ENCODE measurements around the gene AHI1. TPM values are rescaled to one million over a fixed set of nuclear protein-coding genes. Genes with fewer than 3 reads are reported as not detected.

The AHI1 gene
- total RNA-seq, 4 donors from 2014 or later, result 17.3 to 50.4 (median 24.5) TPM

DNA sequence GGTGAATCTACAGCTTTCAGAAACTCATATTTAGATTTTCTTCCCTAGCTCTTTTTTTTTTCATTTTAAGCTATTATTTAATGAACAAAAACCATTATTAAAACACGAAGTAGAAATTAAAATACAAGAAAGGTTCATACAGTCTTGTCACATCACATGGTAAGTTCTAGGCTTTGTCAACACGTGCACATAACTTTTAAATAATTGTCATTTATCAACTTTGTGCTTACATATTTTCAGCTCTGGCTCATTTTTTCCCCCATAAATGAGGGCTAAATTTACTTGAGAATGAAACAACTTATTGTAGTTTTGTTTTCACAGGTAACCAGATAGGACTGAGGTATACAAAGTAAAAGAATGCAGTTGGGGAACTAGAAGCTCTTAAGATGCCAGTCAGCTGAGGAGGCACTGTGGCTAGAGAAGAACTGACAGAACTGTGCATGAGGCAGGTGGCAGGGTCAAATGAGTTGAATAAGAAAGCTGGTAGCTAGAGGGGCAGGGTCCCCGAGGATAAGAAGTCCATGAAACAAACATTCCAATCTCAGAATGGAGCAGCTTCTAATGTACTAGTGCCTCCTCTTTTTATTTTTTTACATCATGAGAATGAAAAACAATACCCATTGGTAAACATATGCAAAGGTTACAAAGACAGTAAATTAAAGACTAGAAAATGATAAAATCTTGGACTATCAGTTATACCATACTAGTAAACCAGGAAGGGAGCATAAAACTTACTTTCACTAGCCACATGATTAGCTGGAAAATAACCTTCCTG, 174.9 kb downstream of the AHI1 start:
- TF ChIP-seq, protein P1, sequence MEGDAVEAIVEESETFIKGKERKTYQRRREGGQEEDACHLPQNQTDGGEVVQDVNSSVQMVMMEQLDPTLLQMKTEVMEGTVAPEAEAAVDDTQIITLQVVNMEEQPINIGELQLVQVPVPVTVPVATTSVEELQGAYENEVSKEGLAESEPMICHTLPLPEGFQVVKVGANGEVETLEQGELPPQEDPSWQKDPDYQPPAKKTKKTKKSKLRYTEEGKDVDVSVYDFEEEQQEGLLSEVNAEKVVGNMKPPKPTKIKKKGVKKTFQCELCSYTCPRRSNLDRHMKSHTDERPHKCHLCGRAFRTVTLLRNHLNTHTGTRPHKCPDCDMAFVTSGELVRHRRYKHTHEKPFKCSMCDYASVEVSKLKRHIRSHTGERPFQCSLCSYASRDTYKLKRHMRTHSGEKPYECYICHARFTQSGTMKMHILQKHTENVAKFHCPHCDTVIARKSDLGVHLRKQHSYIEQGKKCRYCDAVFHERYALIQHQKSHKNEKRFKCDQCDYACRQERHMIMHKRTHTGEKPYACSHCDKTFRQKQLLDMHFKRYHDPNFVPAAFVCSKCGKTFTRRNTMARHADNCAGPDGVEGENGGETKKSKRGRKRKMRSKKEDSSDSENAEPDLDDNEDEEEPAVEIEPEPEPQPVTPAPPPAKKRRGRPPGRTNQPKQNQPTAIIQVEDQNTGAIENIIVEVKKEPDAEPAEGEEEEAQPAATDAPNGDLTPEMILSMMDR (IDR thresholded peaks at IDR 0.05; ENCODE audit: low read depth), result no peak

DNA sequence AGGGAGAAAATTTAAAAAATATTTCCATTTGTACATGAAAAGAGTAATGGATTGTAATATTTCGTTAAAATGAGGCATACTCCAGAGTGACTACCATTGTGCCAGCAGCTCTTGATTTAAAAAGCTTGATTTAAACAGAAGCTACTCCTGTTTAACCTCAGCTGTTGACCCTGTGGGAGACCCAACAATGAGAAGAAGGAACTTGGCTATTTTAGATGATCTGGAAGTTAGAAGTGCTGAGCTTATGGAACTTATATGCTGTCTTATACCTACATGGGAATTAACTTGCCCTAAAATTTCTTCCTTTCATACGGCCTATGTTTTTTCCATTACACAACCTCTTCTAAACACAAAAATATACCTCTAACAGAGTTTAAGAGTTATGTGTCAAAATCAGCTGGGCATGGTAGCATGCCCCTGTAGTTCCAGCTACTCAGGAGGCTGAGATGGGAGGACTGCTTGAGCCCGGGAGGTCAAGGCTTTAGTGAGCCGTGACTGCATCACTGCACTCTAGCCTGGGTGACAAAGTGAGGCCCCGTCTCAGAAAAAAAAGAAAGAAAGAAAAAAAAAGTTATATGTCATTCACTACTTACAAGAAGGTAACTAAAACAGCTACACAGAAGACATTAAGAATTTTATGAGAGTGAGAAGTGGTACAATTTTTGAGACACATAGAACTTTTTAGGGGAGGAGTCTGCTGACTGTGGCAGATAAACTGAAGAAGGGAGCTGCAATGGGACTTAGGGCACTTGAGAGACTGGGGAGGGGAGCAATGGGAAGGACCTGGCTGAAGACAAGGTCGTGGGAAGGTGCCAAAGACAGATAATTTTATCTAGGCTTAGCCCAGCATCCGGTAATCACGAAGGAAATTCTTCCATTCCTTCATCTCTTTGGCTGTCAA, 176.6 kb downstream of the AHI1 start:
- TF ChIP-seq, protein P1 (IDR thresholded peaks at IDR 0.05; ENCODE audit: low read depth), result no peak

DNA sequence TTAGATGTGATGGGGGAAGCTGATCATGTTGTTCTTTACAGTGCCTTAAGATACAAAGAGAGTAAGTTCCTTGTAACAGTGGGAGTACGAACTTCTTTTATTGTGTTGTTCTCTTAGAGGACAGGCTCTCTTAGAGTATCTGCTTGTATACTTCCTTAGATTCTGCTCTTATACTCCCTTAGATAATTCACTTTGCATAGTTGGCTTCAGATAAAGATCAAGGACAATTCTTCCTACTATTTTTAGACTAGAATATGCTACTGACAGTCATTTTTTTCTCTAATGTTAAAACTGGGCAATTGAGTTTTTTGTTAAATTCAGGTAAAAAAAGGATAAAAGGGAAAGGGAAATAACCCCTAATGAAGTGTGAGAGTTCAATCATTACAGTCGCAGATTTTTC, 177.7 kb downstream of the AHI1 start:
- TF ChIP-seq, protein P1 (IDR thresholded peaks at IDR 0.05; ENCODE audit: low read depth), result no peak

DNA sequence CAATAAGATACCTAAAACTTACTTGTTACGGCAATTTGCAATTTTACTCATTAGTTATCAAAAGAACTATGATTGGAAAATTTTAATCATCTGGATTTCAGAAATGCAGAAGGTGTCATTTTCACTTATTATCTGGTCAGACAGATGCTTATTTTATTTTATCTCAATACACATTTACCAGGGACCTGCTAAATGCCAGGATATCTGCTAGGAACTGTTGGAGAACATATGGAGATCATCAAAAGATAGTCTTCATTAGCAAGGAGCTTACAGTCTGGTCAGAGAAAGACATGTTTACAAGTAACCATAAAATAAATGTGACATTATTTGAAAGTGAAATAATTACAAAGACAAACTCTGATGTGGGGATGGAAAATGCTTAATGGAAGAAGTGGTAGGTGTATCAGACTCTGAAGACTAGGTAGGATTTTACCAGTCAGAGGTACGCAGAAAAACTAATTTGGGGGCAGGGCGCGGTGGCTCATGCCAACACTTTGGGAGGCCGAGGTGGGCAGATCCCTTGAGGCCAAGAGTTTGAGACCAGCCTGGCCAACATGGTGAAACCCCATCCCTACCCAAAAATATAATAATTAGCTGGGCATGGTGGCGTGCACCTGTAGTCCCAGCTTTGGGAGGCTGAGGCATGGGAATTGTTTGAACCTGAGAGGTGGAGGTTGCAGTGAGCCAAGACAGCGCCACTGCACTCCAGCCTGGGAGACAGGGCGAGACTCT, 178.6 kb downstream of the AHI1 start:
- TF ChIP-seq, protein P1 (IDR thresholded peaks at IDR 0.05; ENCODE audit: low read depth), result no peak

DNA sequence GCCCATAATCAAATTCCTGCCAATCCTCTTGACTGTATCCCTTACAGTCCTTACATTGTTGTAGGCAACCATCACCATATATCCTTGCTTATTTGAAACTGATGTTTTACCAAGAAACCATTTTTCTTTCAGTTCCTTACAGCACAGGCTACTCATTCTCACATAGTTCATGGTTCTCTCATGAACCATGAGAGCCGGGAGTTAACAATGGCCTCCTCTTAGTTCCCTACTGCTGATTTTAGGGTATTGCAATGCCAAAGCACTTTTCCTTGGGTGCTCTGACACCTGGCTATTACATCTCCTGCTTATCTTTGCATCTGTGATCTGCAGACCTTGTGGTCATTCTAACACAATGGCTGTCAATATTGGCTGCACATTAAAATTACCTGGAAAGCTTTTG, 183.0 kb downstream of the AHI1 start:
- TF ChIP-seq, protein P1 (IDR thresholded peaks at IDR 0.05; ENCODE audit: low read depth), result no peak

DNA sequence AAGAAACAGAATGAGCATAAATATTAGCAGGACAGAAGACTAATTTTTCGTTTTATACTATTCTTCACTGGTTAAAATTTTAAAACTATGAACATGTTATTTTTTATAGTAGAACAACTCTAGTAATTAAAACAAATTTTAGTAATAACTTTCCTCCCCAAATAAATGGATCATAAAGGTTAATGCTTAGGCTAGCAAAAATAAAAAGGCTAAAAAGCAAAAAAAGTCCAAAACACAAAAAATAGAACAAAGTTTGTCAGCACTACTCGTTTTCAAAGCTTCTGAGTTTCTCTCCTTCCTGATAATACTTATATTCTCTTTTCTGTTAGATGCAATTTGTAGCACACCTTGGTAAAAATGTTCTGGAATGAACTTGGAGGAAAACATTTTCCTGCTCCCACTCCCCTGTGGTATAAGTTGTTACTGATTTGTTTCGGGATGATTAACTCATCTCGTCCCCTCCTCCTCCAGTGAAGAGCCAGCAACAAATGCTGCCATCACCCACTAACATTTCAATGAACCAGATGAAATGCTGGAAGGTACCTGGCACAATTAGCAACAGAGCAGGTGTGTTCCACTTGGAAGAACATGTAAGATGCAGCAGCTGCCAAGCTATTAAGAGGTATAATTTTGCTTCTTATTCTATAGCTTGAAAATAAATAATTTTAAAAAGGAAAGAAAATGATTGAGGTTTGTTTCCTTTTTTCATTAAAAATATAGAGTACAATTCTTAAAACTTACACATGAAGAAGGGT, 185.9 kb downstream of the AHI1 start:
- TF ChIP-seq, protein P1 (IDR thresholded peaks at IDR 0.05; ENCODE audit: low read depth), result no peak
